Spinal cord (tissue), 10 donors: ENCODE measurements around the gene CTAGE8. TPM values are rescaled to one million over a fixed set of nuclear protein-coding genes. Genes with fewer than 3 reads are reported as not detected.
A peak's percentile ranks its signal among the peaks of the same experiment; 100 is the strongest.
"Not testable (repeated sequence)": the region's sequence is repeated elsewhere in the genome, so short reads cannot be mapped to it uniquely, and the experiment has no call there.

Experiments used
- DNase-seq, 6 donors: peaks; one replicate each; pipeline versions ENCODE4 v3.0.0 to v3.0.0-alpha.2; 2013 to 2015; ENCODE audit warnings: low spot score in 6 of 6, low read depth in 4 of 6
- H3K27ac ChIP-seq: one replicate; pipeline ENCODE4 v1.5.1; 2013; ENCODE audit warnings: low read depth, low read length, control low read depth
- H3K27me3 ChIP-seq: one replicate; pipeline ENCODE4 v1.6.1; 2013; ENCODE audit warnings: low read length; ENCODE audit not compliant: control insufficient read depth, insufficient read depth
- H3K36me3 ChIP-seq: one replicate; pipeline ENCODE4 v1.6.1; 2013; ENCODE audit warnings: low read length; ENCODE audit not compliant: control insufficient read depth, insufficient read depth
- H3K4me1 ChIP-seq: one replicate; pipeline ENCODE4 v1.6.1; 2013; ENCODE audit warnings: low read length; ENCODE audit not compliant: control insufficient read depth, insufficient read depth
- H3K4me3 ChIP-seq: one replicate; pipeline ENCODE4 v1.5.1; 2013; ENCODE audit warnings: low read depth, low read length, control low read depth
- H3K9me3 ChIP-seq: one replicate; pipeline ENCODE4 v1.6.1; 2013; ENCODE audit warnings: low read length; ENCODE audit not compliant: control insufficient read depth, insufficient read depth
- WGBS: methylation state at CpG from one replicate; pipeline ENCODE4 v1.1.5; 2013; ENCODE audit warnings: missing lambda C conversion rate; ENCODE audit not compliant: insufficient coverage; 5-methylcytosine and 5-hydroxymethylcytosine counted together
- polyA plus RNA-seq, 2 donors: library from polyadenylated mRNA; unstranded; fragments of 120-200 nt; gene quantifications; one replicate each; pipeline ENCODE4 v1.2.1, GENCODE V29; 2013; ENCODE audit not compliant: insufficient read length in 2 of 2
- total RNA-seq, 2 donors: library from RNA; depleted of rRNA in 1 of 2; stranded (reverse); fragments of 120-200 nt in 1 of 2; fragments of >200 nt in 1 of 2; gene quantifications; one replicate each; pipeline versions ENCODE4 v1.2.3 to v1.2.4, GENCODE V29; 2013 to 2014
- donor health status: healthy.

CTAGE8 gene
- total and polyA plus RNA-seq, 4 donors, result 0.20 to 2.6 (median 0.38) TPM

GRCh38 chr7:144233039-144233438 lies 36.0 kb downstream of the CTAGE8 start:
- H3K36me3 ChIP-seq, DNase-seq, H3K9me3 ChIP-seq, H3K27ac ChIP-seq, H3K4me3 ChIP-seq, H3K27me3 ChIP-seq, H3K4me1 ChIP-seq: not testable (repeated sequence)
- WGBS, result no CpG with 5 or more reads among the region's 1 CpG

- not testable (repeated sequence) for H3K4me3 ChIP-seq, H3K36me3 ChIP-seq, H3K4me1 ChIP-seq, H3K27me3 ChIP-seq, H3K9me3 ChIP-seq, DNase-seq, H3K27ac ChIP-seq
- WGBS, result no CpG with 5 or more reads among the region's 2 CpGs
Measured at GRCh38 chr7:144231027-144231426, 38.1 kb downstream of the CTAGE8 start.

GRCh38 chr7:144228810-144229209 lies 40.3 kb downstream of the CTAGE8 start:
- H3K9me3 ChIP-seq, DNase-seq, H3K36me3 ChIP-seq, H3K4me3 ChIP-seq, H3K4me1 ChIP-seq, H3K27ac ChIP-seq, H3K27me3 ChIP-seq: not testable (repeated sequence)
- no CpG with 5 or more reads among the region's 3 CpGs for WGBS

- H3K27ac ChIP-seq, H3K4me1 ChIP-seq, H3K9me3 ChIP-seq, H3K27me3 ChIP-seq, H3K36me3 ChIP-seq, H3K4me3 ChIP-seq: not testable (repeated sequence)
- peak in 1 of 6 donors; percentile 1 for DNase-seq
- no CpG with 5 or more reads among the region's 4 CpGs for WGBS
Measured at GRCh38 chr7:144226866-144227265, 42.2 kb downstream of the CTAGE8 start.

- DNase-seq, H3K36me3 ChIP-seq, H3K27ac ChIP-seq, H3K27me3 ChIP-seq, H3K9me3 ChIP-seq, H3K4me3 ChIP-seq, H3K4me1 ChIP-seq: not testable (repeated sequence)
Measured at GRCh38 chr7:144223675-144224074, 45.4 kb downstream of the CTAGE8 start.

GRCh38 chr7:144220531-144220930 lies 48.6 kb downstream of the CTAGE8 start:
- H3K27ac ChIP-seq, H3K4me3 ChIP-seq, H3K4me1 ChIP-seq, H3K9me3 ChIP-seq, H3K27me3 ChIP-seq, DNase-seq, H3K36me3 ChIP-seq: not testable (repeated sequence)

GRCh38 chr7:144219149-144219548 lies 49.9 kb downstream of the CTAGE8 start:
- no CpG with 5 or more reads among the region's 4 CpGs for WGBS
- not testable (repeated sequence) for H3K27ac ChIP-seq, H3K9me3 ChIP-seq, DNase-seq, H3K4me1 ChIP-seq, H3K27me3 ChIP-seq, H3K4me3 ChIP-seq, H3K36me3 ChIP-seq

GRCh38 chr7:144218581-144218980 lies 50.5 kb downstream of the CTAGE8 start:
- not testable (repeated sequence) for H3K27ac ChIP-seq, H3K9me3 ChIP-seq, H3K4me1 ChIP-seq, H3K27me3 ChIP-seq, H3K4me3 ChIP-seq, DNase-seq, H3K36me3 ChIP-seq
- WGBS, result no CpG with 5 or more reads among the region's 1 CpG

GRCh38 chr7:144217200-144217599 lies 51.9 kb downstream of the CTAGE8 start:
- not testable (repeated sequence) for H3K36me3 ChIP-seq, H3K9me3 ChIP-seq, H3K4me3 ChIP-seq, H3K27me3 ChIP-seq, H3K4me1 ChIP-seq, H3K27ac ChIP-seq, DNase-seq
